ENCODE results near the gene PCDHA1.
"Not testable (repeated sequence)": the region's sequence is repeated elsewhere in the genome, so short reads cannot be mapped to it uniquely, and the experiment has no call there.

Gene PCDHA1

DNA sequence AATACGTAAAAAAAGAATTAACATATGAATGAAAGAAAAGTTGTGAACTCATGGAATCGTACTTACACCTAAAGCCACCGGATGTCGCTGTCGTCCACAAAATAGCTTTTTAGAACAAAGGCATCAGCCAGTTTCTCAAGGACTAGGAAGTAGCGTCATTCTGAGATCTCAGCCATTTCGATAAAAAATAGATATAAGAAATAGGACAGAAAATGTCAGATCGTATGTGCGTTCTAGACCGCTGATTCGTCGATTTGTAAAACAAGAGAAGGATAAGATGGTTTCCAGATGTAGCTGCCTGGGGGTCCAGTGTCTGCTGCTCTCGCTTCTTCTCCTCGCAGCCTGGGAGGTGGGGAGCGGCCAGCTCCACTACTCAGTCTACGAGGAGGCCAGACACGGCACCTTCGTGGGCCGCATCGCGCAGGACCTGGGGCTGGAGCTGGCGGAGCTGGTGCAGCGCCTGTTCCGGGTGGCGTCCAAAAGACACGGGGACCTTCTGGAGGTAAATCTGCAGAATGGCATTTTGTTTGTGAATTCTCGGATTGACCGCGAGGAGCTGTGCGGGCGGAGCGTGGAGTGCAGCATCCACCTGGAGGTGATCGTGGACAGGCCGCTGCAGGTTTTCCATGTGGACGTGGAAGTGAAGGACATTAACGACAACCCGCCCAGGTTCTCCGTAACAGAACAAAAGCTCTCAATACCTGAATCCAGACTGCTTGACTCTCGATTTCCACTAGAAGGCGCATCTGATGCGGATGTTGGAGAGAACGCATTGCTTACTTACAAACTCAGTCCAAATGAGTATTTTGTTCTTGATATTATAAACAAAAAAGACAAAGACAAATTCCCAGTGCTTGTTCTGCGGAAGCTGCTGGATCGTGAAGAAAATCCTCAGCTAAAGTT, 70.1 kb downstream of the PCDHA1 start, which contains the start of gene PCDHA10:
Gene PCDHA10 (plus strand): TSS at position 126 of the 903 bp plus-strand sequence. CDS start 152 bp downstream, at position 278.
- DNase-seq: no peak

DNA sequence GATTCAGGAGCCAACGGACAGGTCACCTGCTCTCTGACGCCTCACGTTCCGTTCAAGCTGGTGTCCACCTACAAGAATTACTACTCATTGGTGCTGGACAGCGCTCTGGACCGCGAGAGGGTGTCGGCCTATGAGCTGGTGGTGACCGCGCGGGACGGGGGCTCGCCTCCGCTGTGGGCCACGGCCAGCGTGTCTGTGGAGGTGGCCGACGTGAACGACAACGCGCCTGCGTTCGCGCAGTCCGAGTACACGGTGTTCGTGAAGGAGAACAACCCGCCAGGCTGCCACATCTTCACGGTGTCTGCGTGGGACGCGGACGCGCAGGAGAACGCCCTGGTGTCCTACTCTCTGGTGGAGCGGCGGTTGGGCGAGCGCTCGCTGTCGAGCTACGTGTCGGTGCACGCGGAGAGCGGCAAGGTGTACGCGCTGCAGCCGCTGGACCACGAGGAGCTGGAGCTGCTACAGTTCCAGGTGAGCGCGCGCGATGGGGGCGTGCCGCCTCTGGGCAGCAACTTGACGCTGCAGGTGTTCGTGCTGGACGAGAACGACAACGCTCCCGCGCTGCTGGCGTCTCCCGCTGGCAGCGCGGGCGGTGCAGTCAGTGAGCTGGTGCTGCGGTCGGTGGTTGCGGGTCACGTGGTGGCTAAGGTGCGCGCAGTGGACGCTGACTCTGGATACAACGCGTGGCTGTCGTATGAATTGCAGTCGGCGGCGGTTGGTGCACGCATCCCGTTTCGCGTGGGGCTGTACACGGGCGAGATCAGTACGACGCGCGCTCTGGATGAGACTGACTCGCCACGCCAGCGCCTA, 71.4 kb downstream of the PCDHA1 start:
- no peak for DNase-seq

DNA sequence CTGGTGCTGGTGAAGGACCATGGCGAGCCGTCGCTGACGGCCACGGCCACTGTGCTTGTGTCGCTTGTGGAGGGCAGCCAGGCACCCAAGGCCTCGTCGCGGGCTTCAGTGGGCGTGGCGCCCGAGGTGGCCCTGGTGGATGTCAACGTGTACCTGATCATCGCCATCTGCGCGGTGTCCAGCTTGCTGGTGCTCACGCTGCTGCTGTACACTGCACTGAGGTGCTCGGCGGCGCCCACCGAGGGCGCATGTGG, 72.0 kb downstream of the PCDHA1 start:
- DNase-seq: no peak

DNA sequence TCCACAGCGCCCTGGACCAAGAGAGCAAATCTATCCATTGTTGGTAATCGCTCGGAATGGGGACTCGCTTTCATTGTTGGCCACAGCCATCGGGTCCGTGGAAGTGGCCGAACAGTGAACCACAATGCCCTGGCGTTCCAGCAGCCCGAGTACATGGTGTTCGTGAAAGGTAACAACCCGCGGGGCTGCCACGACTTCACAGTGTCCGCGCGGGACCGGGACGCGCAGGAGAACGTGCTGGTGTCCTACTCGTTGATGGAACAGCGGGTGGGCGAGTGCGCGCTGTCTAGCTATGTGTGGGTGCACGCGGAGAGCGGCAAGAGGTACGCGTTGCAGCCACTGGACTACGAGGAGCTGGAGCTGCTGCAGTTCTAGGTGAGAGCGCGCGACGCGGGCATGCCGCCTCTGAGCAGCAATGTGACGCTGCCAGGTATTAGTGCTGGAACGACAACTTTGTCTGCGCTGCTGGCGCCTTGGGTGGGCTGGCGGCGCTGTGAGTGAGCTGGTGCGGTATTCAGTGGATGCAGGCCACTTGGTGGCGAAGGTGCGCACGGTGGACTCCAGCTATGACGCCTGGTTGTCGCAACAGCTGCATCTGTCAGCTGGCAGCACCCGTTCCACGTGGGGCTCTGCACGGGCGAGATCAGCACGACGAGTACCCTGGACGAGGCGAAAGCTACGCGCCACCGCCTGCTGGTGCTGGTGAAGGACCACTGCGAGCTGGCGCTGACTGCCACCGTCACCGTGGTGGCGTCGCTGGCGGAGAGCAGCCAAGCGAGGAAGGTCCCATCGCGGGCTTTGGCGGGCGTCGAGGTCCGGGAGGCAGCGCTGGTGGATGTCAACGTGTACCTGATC, 76.7 kb downstream of the PCDHA1 start:
- DNase-seq: no peak

DNA sequence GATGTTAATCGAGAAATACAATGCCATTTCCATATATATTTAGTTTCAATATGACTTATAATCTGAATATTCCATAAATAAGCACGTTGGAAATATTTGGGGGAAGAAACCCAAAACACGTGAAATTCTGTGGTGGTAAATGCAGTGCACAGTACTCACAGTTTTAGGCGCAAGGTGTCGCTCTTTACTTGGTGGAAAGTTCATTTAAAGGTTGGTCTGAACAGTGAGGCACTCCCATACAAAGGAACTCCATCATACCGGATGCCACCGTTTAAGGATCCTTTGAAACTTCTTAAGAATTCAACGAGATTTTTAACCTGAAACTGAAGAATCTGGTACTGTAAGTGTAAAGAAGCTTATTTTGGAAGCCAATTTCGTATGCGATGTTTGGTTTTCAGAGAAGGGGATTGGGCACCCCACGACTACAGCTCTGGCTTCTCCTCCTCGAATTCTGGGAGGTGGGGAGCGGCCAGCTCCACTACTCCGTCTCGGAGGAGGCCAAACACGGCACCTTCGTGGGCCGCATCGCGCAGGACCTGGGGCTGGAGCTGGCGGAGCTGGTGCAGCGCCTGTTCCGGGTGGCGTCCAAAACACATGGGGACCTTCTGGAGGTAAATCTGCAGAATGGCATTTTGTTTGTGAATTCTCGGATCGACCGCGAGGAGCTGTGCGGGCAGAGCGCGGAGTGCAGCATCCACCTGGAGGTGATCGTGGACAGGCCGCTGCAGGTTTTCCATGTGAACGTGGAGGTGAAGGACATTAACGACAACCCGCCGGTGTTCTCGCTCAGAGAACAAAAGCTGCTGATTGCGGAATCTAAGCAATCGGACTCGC, 83.0 kb downstream of the PCDHA1 start, which contains the start of gene PCDHA11:
Gene PCDHA11 (plus strand): TSS at position 237 of the 834 bp plus-strand sequence. CDS start 147 bp downstream, at position 384.
- no peak for DNase-seq

DNA sequence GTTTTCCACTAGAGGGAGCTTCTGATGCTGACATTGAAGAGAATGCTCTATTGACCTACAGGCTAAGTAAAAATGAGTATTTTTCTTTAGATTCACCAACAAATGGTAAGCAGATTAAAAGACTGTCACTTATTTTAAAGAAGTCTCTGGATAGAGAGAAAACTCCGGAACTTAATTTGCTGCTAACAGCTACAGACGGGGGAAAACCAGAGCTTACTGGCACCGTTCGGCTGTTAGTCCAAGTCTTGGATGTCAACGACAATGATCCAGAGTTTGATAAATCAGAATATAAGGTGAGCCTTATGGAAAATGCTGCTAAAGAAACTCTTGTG, 83.6 kb downstream of the PCDHA1 start:
- DNase-seq: no peak

DNA sequence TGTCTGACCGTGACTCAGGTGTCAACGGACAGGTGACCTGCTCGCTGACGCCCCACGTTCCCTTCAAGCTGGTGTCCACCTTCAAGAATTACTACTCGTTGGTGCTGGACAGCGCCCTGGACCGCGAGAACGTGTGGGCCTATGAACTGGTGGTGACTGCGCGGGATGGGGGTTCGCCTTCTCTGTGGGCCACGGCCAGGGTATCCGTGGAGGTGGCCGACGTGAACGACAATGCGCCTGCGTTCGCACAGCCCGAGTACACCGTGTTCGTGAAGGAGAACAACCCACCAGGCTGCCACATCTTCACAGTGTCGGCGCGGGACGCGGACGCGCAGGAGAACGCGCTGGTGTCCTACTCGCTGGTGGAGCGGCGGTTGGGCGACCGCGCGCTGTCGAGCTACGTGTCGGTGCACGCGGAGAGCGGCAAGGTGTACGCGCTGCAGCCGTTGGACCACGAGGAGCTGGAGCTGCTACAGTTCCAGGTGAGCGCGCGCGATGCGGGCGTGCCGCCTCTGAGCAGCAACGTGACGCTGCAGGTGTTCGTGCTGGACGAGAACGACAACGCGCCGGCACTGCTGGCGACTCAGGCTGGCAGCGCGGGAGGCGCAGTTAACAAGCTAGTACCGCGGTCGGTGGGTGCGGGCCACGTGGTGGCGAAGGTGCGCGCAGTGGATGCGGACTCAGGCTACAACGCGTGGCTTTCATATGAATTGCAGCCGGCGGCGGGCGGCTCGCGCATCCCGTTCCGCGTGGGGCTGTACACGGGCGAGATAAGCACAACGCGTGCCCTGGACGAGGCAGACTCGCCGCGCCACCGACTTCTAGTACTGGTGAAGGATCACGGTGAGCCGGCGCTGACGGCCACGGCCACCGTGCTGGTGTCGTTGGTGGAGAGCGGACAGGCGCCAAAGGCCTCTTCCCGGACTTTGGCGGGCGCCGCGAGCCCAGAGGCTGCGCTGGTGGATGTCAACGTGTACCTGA, 84.6 kb downstream of the PCDHA1 start:
- DNase-seq: no peak

DNA sequence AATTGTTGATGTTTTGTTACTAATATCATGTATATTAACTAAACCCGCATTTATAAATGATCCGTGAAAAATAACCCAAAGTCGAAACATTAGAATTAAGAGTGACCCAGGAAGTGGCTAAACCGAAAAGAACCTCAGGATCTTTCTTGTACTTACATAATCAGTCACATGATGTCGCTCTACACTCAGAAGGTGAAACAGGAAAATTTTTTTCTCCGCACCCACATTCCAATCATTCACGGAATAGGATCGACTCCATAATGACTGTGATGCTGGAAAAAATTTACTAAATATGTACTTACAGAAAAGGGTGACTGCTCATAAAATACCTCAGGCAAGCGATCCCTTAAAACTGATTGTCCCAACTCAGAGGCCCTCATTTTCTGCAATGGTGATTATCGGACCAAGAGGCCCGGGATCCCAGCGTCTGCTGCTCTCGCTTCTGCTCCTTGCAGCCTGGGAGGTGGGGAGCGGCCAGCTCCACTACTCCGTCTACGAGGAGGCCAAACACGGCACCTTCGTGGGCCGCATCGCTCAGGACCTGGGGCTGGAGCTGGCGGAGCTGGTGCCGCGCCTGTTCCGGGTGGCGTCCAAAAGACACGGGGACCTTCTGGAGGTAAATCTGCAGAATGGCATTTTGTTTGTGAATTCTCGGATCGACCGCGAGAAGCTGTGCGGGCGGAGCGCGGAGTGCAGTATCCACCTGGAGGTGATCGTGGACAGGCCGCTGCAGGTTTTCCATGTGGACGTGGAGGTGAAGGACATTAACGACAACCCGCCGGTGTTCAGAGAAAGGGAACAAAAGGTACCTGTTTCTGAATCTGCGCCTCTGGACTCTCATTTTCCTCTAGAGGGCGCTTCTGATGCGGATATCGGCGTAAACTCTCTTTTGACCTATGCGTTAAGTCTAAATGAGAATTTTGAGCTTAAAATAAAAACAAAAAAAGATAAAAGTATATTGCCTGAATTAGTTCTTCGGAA, 89.4 kb downstream of the PCDHA1 start, which contains the start of gene PCDHA12:
Gene PCDHA12 (plus strand): TSS at position 224 of the 981 bp plus-strand sequence. CDS start 165 bp downstream, at position 389.
- no peak for DNase-seq

DNA sequence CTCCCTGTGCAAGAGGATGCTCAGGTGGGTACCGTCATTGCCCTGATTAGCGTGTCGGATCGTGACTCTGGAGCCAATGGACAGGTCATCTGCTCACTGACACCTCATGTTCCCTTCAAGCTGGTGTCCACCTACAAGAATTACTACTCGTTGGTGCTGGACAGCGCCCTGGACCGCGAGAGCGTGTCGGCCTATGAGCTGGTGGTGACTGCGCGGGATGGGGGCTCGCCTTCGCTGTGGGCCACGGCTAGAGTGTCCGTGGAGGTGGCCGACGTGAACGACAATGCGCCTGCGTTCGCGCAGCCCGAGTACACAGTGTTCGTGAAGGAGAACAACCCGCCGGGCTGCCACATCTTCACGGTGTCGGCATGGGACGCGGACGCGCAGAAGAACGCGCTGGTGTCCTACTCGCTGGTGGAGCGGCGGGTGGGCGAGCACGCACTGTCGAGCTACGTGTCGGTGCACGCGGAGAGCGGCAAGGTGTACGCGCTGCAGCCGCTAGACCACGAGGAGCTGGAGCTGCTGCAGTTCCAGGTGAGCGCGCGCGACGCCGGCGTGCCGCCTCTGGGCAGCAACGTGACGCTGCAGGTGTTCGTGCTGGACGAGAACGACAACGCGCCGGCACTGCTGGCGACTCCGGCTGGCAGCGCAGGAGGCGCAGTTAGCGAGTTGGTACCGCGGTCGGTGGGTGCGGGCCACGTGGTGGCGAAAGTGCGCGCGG, 90.8 kb downstream of the PCDHA1 start:
- DNase-seq: not testable (repeated sequence)

DNA sequence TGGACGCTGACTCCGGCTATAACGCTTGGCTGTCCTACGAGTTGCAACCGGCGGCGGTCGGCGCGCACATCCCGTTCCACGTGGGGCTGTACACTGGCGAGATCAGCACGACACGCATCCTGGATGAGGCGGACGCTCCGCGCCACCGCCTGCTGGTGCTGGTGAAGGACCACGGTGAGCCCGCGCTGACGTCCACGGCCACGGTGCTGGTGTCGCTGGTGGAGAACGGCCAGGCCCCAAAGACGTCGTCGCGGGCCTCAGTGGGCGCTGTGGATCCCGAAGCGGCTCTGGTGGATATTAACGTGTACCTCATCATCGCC, 91.3 kb downstream of the PCDHA1 start:
- DNase-seq: no peak

DNA sequence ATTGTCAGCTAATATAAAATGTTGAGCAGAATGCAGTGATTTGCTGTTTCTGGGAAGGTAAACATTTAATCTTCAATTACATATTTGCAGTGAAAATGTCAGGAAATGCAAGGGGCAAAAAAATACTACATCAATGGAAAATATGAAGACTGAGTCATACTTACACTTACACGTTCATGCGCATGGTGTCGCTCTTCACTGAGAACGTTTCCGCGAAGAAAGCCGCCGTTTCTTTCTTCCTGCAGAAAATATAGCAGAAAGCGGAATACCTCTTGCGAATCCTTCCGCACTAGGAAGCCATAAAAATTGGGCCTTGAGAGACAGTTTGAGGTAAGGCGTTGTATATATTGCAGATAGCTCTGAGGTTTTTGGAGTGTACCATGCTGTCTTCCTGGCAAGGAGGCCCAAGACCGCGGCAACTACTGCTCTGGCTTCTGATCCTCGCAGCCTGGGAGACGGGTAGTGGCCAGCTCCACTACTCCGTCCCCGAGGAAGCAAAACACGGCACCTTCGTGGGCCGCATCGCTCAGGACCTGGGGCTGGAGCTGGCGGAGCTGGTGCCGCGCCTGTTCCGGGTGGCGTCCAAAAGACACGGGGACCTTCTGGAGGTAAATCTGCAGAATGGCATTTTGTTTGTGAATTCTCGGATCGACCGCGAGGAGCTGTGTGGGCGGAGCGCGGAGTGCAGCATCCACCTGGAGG, 96.1 kb downstream of the PCDHA1 start, which contains the start of gene PCDHA13:
Gene PCDHA13 (plus strand): TSS at position 236 of the 702 bp plus-strand sequence. CDS start 145 bp downstream, at position 381.
- DNase-seq: no peak

DNA sequence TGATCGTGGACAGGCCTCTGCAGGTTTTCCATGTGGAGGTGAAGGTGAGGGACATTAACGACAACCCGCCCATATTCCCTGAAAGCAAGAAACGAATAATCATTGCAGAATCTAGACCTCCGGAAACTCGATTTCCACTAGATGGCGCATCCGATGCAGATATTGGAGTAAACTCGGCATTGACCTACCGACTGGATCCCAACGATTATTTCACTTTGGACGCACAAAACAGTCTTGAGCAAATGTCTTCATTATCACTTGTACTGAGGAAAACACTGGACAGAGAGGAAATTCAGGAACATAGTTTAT, 96.6 kb downstream of the PCDHA1 start:
- no peak for DNase-seq

DNA sequence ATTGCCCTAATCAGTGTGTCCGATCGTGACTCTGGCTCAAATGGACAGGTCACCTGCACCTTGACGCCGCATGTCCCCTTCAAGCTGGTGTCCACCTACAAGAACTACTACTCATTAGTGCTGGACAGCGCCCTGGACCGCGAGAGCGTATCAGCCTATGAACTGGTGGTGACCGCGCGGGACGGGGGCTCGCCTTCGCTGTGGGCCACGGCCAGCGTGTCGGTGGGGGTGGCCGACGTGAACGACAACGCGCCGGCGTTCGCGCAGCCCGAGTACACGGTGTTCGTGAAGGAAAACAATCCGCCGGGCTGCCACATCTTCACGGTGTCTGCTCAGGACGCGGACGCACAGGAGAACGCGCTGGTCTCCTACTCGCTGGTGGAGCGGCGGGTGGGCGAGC, 97.4 kb downstream of the PCDHA1 start:
- DNase-seq: no peak

DNA sequence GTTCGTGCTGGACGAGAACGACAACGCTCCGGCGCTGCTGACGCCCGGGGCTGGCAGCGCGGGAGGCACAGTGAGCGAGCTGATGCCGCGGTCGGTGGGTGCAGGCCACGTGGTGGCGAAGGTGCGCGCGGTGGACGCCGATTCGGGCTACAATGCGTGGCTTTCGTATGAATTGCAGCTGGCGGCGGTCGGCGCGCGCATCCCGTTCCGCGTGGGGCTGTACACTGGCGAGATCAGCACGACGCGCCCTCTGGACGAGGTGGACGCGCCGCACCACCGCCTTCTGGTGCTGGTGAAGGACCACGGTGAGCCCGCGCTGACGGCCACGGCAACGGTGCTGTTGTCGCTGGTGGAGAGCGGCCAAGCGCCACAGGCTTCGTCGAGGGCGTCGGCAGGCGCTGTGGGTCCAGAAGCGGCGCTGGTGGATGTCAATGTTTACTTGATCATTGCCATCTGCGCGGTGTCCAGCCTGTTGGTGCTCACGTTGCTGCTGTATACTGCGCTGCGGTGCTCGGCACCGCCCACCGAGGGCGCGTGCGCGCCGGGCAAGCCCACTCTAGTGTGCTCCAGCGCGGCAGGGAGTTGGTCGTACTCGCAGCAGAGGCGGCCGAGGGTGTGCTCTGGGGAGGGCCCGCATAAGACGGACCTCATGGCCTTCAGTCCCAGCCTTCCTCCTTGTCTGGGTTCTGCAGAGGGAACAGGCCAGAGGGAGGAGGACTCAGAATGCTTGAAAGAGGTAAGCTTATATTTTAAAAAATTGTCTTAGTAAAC, 98.2 kb downstream of the PCDHA1 start:
- DNase-seq: no peak

DNA sequence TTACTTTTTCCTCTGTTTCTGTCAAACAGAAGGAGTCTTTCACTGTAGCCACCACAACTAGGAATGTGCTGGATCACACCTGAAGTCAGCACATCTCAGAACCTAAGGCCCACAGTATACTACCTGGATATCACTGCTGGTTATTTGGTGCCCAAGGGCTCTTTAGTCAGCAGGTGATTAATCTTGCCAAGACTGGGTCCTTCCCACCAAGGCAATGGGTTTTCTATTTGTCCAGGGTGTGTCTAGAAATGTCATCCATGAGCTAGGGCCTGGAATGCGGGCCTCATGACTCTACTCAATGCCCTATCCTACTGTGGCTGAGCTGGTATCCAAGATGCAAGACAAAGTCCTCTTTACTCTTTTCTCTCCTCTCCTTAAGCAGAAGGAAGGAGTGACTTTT, 130.4 kb downstream of the PCDHA1 start:
- no peak for DNase-seq

DNA sequence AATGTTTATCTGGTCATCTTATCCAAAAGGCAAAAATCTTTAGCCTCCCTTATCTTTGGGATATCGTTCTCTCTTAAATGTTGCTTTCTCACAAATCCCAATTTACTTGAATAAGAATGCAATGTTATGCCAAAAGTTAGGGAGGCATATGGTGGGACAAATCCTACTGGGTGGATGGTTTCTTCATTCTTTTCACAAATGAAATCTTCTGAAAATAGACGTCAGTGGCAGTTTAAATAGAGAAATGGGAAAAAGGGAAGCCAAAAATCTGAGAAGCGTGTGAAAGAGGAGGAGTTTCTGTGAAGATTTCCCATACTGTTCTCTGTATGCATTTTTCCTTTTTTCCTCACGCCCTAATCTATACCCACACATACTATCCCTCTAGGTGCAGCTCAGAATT, 137.7 kb downstream of the PCDHA1 start:
- no peak for DNase-seq

DNA sequence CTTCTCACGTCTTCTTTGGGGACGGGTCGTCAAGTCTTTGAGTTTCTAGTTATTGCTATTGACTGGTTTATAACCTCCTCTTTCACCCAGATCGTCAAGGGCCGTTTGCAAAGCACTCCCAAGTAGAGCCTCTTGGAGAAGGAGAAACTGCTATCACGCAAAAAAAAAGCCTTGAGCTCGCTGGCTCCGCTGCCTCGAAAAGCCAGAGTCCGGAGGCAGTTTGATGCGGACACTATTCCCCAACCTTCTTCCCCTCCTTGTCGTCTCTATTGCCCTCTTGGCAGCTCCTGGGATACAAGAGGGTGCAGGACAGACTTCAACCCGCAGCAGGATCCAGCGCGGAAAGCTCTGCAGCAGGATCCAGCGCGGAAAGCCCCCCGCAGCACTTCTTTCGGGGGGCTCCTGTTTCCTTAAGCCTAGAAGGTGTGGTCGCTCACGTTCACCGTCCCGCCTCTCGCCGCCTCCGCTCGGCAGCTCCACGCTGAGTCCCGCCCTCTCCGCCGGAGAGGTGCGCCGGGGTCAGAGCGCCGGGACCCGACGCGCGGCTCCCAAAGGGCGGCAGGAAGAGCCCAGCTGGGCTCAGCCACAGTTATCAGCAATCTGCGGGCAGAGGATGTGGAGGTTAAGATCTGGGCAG, 140.0 kb downstream of the PCDHA1 start, which contains the start of gene PCDHAC1:
Gene PCDHAC1 (plus strand): TSS at position 494 of the 637 bp plus-strand sequence. CDS start 594 bp downstream, outside the sequence.
- no peak for DNase-seq
